Thyroid gland (tissue), 4 donors: ENCODE data around the gene NXPH4. TPM values are rescaled to one million over a fixed set of nuclear protein-coding genes. Genes with fewer than 3 reads are reported as not detected.

Experiments used
- DNase-seq, 2 donors: peaks; one replicate each; pipeline ENCODE4 v3.0.0-alpha.2; 2019
- H3K27ac ChIP-seq, 3 donors: fragments of 200-600 bp; sonication (generic); 1 replicate in 2 of 3; 2 replicates in 1 of 3; pipeline ENCODE4 v1.5.1; 2016 to 2019; ENCODE audit warnings: mild to moderate bottlenecking in 1 of 3, moderate library complexity in 1 of 3
- H3K27me3 ChIP-seq: fragments of 200-600 bp; sonication (generic); one replicate; pipeline ENCODE4 v1.5.1; 2019
- H3K36me3 ChIP-seq, 2 donors: fragments of 200-600 bp; sonication (generic); one replicate each; pipeline ENCODE4 v1.5.1; 2016 to 2019
- H3K4me1 ChIP-seq, 2 donors: fragments of 200-600 bp; sonication (generic); one replicate each; pipeline ENCODE4 v1.5.1; 2017 to 2019
- H3K4me3 ChIP-seq, 3 donors: fragments of 200-600 bp; sonication (generic); replicated peaks in 1 of 3; 1 replicate in 2 of 3; 2 replicates in 1 of 3; pipeline ENCODE4 v1.5.1; 2016; ENCODE audit warnings: mild to moderate bottlenecking in 1 of 3
- H3K9me3 ChIP-seq: fragments of 200-600 bp; sonication (generic); one replicate; pipeline ENCODE4 v1.5.1; 2017
- POLR2A ChIP-seq, 2 donors: fragments of 450-650 bp; IDR thresholded peaks; one replicate each; pipeline ENCODE4 v1.6.1; 2017; ENCODE audit warnings: antibody characterized with exemption in 2 of 2, mild to moderate bottlenecking in 2 of 2, moderate library complexity in 1 of 2
- WGBS, 2 donors: methylation state at CpG; one replicate each; pipeline ENCODE4 v1.1.5; 2017; 5-methylcytosine and 5-hydroxymethylcytosine counted together
- intact Hi-C: fragments of 100-400 bp; cut with DNase I; formaldehyde crosslinking; loops from one replicate; pipeline ENCODE4 v1.15.1; 2023
- total RNA-seq, 4 donors: library from RNA; depleted of rRNA; stranded (reverse); fragments of >200 nt; gene quantifications; one replicate each; pipeline ENCODE4 v1.2.3, GENCODE V29; 2016
- TF ChIP-seq, protein P1 (sequence below), 6 experiments: fragments of 200-600 bp in 3 of 6; fragments of 450-650 bp in 3 of 6; sonication (generic) in 3 of 6; IDR thresholded peaks; one replicate each; pipeline ENCODE4 v1.5.1; 2016 to 2019; ENCODE audit warnings: antibody characterized with exemption in 6 of 6, mild to moderate bottlenecking in 2 of 6, inconsistent platforms in 1 of 6, moderate library complexity in 1 of 6

Gene NXPH4
- total RNA-seq, 4 donors from 2014 or later, result 0.27 TPM; not detected in 3

DNA sequence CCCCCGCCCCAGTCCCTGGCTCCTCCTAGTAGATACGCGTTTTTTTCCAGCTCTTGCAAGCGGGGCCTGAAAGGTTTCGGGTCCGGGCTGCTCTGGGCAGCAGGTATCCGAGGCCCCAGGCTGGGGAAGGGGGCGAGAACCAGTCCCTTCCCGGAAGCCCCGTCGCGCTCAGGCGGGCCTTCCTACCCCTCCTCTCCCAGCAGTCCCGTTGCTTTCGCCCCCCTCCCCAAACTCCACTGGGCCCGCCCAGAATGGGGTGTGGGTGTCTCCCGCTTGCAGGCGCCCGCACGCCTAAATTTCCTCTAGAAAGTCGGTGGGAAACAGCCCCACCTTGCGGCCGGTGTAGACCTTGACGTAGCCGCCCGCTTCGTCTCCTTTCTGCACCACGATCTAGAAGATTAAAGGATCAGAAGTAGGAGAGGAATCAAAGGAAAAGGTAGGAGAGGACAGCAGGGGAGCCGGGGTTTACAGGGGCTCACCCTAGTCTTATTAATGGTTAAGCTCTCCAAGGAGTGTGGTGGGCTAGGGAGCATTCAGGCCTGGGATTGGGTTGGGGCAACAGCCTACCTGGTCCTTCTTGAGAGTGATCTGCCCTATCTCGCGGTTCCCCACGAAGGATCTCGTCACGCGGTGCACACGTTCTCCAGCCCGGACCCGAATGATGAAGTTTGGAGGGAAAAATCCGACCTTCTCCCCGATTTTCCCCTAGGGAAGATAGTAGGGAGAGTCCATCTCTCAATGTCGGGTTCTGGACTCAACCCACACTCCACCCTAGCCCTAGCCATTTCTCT lies 27.1 kb downstream of the NXPH4 start:
- H3K4me3 ChIP-seq, result peak overlapping the region in 1 of 3 donors; percentile 27
- H3K27ac ChIP-seq, result no peak overlapping the region
- TF ChIP-seq, protein P1, sequence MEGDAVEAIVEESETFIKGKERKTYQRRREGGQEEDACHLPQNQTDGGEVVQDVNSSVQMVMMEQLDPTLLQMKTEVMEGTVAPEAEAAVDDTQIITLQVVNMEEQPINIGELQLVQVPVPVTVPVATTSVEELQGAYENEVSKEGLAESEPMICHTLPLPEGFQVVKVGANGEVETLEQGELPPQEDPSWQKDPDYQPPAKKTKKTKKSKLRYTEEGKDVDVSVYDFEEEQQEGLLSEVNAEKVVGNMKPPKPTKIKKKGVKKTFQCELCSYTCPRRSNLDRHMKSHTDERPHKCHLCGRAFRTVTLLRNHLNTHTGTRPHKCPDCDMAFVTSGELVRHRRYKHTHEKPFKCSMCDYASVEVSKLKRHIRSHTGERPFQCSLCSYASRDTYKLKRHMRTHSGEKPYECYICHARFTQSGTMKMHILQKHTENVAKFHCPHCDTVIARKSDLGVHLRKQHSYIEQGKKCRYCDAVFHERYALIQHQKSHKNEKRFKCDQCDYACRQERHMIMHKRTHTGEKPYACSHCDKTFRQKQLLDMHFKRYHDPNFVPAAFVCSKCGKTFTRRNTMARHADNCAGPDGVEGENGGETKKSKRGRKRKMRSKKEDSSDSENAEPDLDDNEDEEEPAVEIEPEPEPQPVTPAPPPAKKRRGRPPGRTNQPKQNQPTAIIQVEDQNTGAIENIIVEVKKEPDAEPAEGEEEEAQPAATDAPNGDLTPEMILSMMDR (IDR thresholded peaks at IDR 0.05), result peak; percentile 24 to 80 (median 60)
- no peak for TF ChIP-seq POLR2A (IDR thresholded peaks at IDR 0.05)
- H3K4me1 ChIP-seq, result peaks cover 31 to 47% of the 10 kb centered on the region in 2 donors
- H3K9me3 ChIP-seq, result no peaks in the 10 kb centered on the region
- intact Hi-C loops, result loop anchor here (2.0 kb wide), 1 partner anchor 29 kb away; no protein-coding TSS in a partner anchor
- peak; percentile 71 to 75 for DNase-seq
- 8 to 12% methylated on average over 37 to 41 of the region's 41 CpGs for WGBS, 2 donors
- no peaks in the 10 kb centered on the region for H3K36me3 ChIP-seq
- H3K27me3 ChIP-seq, result peaks cover 35% of the 10 kb centered on the region

DNA sequence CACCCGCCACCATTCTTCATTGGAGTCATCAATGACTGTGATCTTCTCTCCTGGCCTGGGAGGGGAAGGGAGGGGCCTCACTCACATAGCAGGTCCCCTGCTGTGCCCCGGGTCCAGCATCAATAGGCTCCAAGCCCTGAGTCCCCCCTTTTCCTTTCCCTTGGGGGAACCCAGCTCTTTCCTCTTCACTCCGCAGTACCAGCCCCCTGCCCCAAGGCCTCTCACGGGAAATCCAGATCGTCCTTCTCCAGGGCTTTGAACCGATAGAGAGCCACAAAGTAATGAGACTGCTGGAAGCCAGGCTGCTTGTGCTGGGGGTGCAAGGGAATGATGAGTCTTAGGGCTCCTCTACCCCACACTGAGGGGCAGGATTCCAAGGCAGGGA lies 27.7 kb downstream of the NXPH4 start:
- peaks cover 35% of the 10 kb centered on the region for H3K27me3 ChIP-seq
- H3K9me3 ChIP-seq, result no peaks in the 10 kb centered on the region
- DNase-seq, result no peak
- H3K4me1 ChIP-seq, result peaks cover 31 to 42% of the 10 kb centered on the region in 2 donors
- no peaks in the 10 kb centered on the region for H3K36me3 ChIP-seq
- H3K27ac ChIP-seq, result no peak overlapping the region
- TF ChIP-seq POLR2A (IDR thresholded peaks at IDR 0.05), result no peak
- TF ChIP-seq, protein P1 (IDR thresholded peaks at IDR 0.05), result no peak
- no peak overlapping the region for H3K4me3 ChIP-seq
- intact Hi-C loops, result loop anchor here (2.0 kb wide), 1 partner anchor 30 kb away; no protein-coding TSS in a partner anchor
- WGBS, 2 donors, result 55 to 58% methylated on average over 6 of the region's 6 CpGs

DNA sequence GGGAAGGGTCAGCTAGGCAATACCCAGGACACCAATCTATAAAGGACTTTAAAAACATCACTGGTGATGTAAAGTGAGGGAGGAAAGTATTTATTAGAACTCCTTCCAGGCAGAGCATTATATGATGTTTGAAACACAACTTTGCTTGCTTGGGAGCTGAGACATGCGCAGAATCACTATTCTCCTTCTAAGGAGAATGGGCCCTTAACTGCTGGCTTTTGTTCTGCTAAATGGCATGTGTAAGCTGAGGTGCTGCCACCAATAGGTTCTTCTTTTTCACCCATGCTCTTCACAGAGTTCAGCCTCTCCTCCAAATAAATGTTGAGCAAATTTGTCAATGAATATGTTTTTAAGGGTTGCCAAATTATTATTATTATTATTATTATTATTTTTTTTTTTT lies 30.4 kb downstream of the NXPH4 start:
- intact Hi-C loops, result no loop called here
- Histone ChIP-seq H3K27ac (no peak overlapping the region), H3K4me3 (no peak overlapping the region), H3K4me1 (peaks cover 17 to 18% of the 10 kb centered on the region in 2 donors), H3K9me3 (no peaks in the 10 kb centered on the region), H3K27me3 (peaks cover 13% of the 10 kb centered on the region), H3K36me3 (no peaks in the 10 kb centered on the region)
- TF ChIP-seq, protein P1 (IDR thresholded peaks at IDR 0.05), result no peak
- no peak for TF ChIP-seq POLR2A (IDR thresholded peaks at IDR 0.05)
- DNase-seq, result no peak
- 88 to 91% methylated on average over 1 of the region's 1 CpG for WGBS, 2 donors

DNA sequence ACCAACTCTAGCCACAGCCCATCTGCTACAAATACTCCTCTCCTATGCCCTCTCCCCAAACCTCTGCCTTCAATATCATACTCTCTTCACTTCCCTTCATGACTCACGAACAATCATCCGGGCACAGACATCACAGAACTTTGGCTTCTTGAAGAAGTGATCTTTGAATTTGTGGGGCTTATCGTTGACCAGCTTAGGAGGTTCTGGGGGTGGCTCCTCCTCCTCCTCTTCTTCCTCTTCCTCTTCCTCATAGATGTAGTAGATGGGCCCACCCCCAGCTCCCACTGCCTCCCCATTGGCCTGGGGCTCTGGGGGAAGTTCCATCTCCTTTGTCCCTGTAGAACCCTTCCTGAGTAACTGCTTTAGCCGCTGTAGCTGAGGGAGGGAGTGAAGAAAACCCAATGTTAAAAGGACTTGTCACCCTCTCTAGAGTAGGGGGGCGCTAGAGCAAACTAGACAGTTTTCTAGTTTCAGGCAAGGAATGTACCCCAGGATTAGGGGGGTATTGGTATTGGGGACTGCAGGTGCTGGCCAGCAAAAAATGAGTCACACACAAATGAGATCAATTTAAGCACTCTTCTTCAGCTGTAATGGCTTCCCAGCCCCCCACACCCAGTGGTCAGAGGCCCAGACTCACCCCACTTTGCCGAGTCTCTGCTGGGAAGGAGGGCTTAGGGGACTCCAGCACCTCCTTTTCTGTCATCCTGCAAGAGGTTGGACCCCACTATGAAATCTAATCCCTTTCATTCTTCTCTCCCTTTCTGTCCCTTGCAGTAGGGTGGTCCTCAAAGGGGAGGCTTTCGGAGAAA lies 32.5 kb downstream of the NXPH4 start:
- intact Hi-C loops, result no loop called here
- H3K4me1 ChIP-seq, result peaks cover 0 to under 1% of the 10 kb centered on the region in 2 donors
- peaks cover under 1% of the 10 kb centered on the region for H3K27me3 ChIP-seq
- WGBS, 2 donors, result 83 to 85% methylated on average over 7 of the region's 7 CpGs
- TF ChIP-seq POLR2A (IDR thresholded peaks at IDR 0.05), result no peak
- TF ChIP-seq, protein P1 (IDR thresholded peaks at IDR 0.05), result no peak
- no peaks in the 10 kb centered on the region for H3K36me3 ChIP-seq
- no peak overlapping the region for H3K27ac ChIP-seq
- no peak for DNase-seq
- H3K4me3 ChIP-seq, result no peak overlapping the region
- H3K9me3 ChIP-seq, result no peaks in the 10 kb centered on the region
